WERI-Rb-1 (cell line): ENCODE results near the gene LYL1.

ENCODE experiments used
- DNase-seq: peaks from one replicate; pipeline ENCODE4 v3.0.0-alpha.2; 2020
- H3K27ac ChIP-seq: fragments of 250-450 bp; sonication (Bioruptor Pico); 2 replicates; pipeline ENCODE4 v1.5.1; 2020; ENCODE audit warnings: mild to moderate bottlenecking, moderate library complexity
- H3K27me3 ChIP-seq: fragments of 250-450 bp; sonication (Bioruptor Pico); 2 replicates; pipeline ENCODE4 v1.5.1; 2021; ENCODE audit warnings: mild to moderate bottlenecking, low read depth, moderate library complexity; ENCODE audit not compliant: insufficient read depth, severe bottlenecking
- H3K36me3 ChIP-seq: fragments of 250-450 bp; sonication (Bioruptor Pico); 2 replicates; pipeline ENCODE4 v1.5.1; 2020; ENCODE audit warnings: mild to moderate bottlenecking, moderate library complexity
- H3K4me3 ChIP-seq: 2 replicates; pipeline ENCODE4 v1.5.1; 2011; ENCODE audit warnings: low read depth, mild to moderate bottlenecking, control low read depth, low read length
- H3K9me3 ChIP-seq: fragments of 250-450 bp; sonication (Bioruptor Pico); 2 replicates; pipeline ENCODE4 v1.5.1; 2021; ENCODE audit warnings: mild to moderate bottlenecking, moderate library complexity; ENCODE audit not compliant: severe bottlenecking
- CTCF ChIP-seq: IDR thresholded peaks from 2 replicates; pipeline ENCODE4 v1.5.1; 2011; ENCODE audit warnings: low read depth, mild to moderate bottlenecking, control low read depth, inconsistent platforms, low read length

Gene LYL1

DNA sequence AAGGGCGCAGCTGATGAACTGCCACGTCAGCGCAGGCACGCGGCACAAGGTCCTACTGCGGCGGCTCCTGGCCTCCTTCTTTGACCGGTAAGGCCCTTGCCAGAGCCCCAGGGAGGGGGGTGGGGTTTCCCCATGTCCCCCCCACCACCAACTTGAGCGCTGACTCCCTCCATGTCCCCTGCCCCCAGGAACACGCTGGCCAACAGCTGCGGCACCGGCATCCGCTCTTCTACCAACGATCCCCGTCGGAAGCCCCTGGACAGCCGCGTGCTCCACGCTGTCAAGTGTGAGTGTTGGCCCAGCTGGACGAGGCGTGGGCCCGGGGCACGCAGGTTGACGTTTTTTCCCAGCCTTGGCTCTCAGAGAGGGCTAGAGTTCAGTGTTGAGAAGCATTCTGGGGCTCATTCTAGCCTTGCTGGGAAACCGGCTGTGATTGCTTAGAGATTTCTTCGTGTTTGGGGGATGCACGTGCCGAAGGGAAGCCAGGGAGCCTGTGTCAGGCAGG is 34.7 kb upstream of the LYL1 start:
- TF ChIP-seq CTCF, result no peak
- no peak for DNase-seq
- H3K36me3 ChIP-seq, result peaks cover 49% of the 10 kb centered on the region

DNA sequence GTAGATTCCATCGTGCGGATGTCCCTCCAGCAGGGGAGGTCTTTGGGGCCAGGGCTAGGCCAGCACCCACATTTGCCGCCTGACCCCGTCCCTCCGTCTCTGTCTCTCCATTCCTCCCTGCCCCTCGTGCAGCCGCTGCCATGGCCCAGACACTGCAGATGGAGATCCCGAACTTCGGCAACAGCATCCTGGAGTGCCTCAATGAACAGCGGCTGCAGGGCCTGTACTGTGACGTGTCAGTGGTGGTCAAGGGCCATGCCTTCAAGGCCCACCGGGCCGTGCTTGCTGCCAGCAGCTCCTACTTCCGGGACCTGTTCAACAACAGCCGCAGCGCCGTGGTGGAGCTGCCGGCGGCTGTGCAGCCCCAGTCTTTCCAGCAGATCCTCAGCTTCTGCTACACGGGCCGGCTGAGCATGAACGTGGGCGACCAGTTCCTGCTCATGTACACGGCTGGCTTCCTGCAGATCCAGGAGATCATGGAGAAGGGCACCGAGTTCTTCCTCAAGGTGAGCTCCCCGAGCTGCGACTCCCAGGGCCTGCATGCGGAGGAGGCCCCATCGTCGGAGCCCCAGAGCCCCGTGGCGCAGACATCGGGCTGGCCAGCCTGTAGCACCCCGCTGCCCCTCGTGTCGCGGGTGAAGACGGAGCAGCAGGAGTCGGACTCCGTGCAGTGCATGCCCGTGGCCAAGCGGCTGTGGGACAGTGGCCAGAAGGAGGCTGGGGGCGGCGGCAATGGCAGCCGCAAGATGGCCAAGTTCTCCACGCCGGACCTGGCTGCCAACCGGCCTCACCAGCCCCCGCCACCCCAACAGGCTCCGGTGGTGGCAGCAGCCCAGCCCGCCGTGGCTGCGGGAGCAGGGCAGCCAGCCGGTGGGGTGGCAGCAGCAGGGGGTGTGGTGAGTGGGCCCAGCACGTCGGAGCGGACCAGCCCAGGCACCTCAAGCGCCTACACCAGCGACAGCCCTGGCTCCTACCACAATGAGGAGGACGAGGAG is 32.7 kb upstream of the LYL1 start:
- Histone ChIP-seq H3K27me3 (no peaks in the 10 kb centered on the region), H3K36me3 (peaks cover 55% of the 10 kb centered on the region), H3K27ac (no peak overlapping the region), H3K9me3 (no peaks in the 10 kb centered on the region), H3K4me3 (no peak overlapping the region)
- no peak for DNase-seq
- TF ChIP-seq CTCF, result no peak

More for the DNA sequence above, 34.7 kb upstream of the LYL1 start:
- no peaks in the 10 kb centered on the region for H3K9me3 ChIP-seq
- H3K27ac ChIP-seq, result no peak overlapping the region
- no peaks in the 10 kb centered on the region for H3K27me3 ChIP-seq
- no peak overlapping the region for H3K4me3 ChIP-seq

GRCh38 chr19:13134626-13135025 is 32.0 kb upstream of the LYL1 start:
- no peaks in the 10 kb centered on the region for H3K9me3 ChIP-seq
- H3K27me3 ChIP-seq, result no peaks in the 10 kb centered on the region
- DNase-seq, result no peak
- no peak overlapping the region for H3K4me3 ChIP-seq
- H3K27ac ChIP-seq, result no peak overlapping the region
- TF ChIP-seq CTCF, result no peak
- peaks cover 55% of the 10 kb centered on the region for H3K36me3 ChIP-seq

DNA sequence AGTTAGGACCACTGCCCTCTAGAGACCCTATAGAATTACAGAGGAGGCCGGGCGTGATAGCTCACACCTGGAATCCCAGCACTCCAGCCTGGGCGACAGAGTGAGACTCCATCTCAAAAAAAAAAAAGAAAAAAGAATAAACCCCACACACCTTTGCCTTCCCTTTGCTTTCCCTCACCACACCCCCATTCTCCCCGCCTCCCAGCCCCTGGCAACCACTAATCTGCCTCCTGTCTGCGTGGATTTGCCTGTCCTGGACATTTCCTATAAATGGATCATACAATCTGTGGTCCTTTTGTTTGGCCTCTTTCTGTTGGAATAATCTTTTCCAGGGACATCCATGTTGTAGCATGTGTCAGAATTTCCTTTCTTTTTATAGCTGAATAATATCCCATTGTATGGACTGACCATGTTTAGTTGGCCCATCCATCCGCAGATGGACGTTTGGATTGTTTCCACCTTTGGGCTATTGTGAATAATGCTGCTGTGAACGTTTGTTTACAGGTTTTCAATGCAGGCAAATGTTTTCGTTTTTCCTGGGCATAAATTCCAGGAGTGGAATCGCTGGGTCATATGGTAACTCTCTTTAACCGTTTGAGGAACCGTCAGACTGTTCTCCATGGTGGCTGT is 30.7 kb upstream of the LYL1 start:
- Histone ChIP-seq H3K9me3 (no peaks in the 10 kb centered on the region), H3K4me3 (no peak overlapping the region), H3K36me3 (peaks cover 52% of the 10 kb centered on the region), H3K27ac (no peak overlapping the region), H3K27me3 (no peaks in the 10 kb centered on the region)
- DNase-seq, result no peak
- TF ChIP-seq CTCF, result no peak

DNA sequence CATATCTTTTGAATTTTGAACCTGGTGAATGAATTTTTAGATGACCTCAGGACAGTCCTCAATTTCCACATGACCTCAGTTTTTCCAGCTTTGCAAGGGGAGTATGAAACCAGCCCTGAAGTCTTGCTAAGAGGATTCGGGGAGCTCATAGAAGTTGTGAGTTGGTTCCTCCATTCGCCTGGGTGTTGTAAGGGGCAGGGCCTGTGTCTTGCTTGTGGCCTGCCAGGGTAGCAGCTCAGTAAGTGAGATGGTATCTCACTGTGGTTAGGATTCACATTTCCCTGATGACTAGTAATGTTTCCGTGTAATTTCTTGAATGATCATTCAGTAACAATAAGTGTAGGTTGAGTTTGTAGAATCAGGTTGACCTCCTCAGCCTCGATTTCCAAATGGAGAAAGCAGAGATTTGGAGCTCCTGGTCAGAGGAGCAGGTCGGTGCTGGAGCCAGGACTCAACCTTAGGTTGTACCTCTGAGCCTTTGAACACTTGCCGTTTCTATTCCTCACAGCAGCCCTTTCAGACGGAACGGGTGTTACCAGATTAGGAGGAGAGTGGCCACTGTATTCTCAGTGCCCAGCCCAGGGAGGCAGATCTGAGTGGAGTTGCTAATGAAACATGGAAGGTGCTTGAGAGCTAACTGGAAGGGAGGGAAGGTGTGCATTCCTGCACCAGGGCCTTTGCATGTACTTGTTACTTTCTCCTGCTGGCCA is 30.0 kb upstream of the LYL1 start:
- no peaks in the 10 kb centered on the region for H3K27me3 ChIP-seq
- DNase-seq, result no peak
- H3K36me3 ChIP-seq, result peaks cover 50% of the 10 kb centered on the region
- TF ChIP-seq CTCF, result no peak
- H3K4me3 ChIP-seq, result no peak overlapping the region
- H3K9me3 ChIP-seq, result no peaks in the 10 kb centered on the region
- H3K27ac ChIP-seq, result no peak overlapping the region
